Left ventricle myocardium inferior (tissue), 1 donor: ENCODE measurements around the gene ANGPTL2. TPM values are rescaled to one million over a fixed set of nuclear protein-coding genes. Genes with fewer than 3 reads are reported as not detected.
A peak's percentile ranks its signal among the peaks of the same experiment; 100 is the strongest.

ENCODE experiments used
- DNase-seq: peaks from one replicate; pipeline ENCODE4 v3.0.0-alpha.2; 2020
- H3K27ac ChIP-seq: fragments of 200-600 bp; replicated peaks from 2 replicates; pipeline ENCODE4 v1.8.0; 2021
- H3K27me3 ChIP-seq: fragments of 200-600 bp; 2 replicates; pipeline ENCODE4 v1.8.0; 2021; ENCODE audit warnings: low read depth
- H3K36me3 ChIP-seq: fragments of 200-600 bp; 2 replicates; pipeline ENCODE4 v1.8.0; 2021
- H3K4me1 ChIP-seq: fragments of 200-600 bp; 2 replicates; pipeline ENCODE4 v1.8.0; 2021
- H3K4me3 ChIP-seq: fragments of 200-600 bp; 2 replicates; pipeline ENCODE4 v1.8.0; 2021; ENCODE audit warnings: mild to moderate bottlenecking, moderate library complexity
- H3K9me3 ChIP-seq: fragments of 200-600 bp; replicated peaks from 2 replicates; pipeline ENCODE4 v1.8.0; 2021
- intact Hi-C: fragments of 100-400 bp; cut with micrococcal nuclease; formaldehyde crosslinking; loops from one replicate; pipeline ENCODE4 v1.11.0; 2022
- total RNA-seq: library from RNA; stranded (reverse); fragmentation: NEBNext Ultra II Directional; extraction: Animal tissue kit (Norgen Biotek cat#: 25700); gene quantifications from one replicate; pipeline ENCODE4 v1.2.1, GENCODE V29; 2021
- TF ChIP-seq, protein P1 (sequence below): fragments of 200-600 bp; IDR thresholded peaks from 2 replicates; pipeline ENCODE4 v1.8.0; 2021; ENCODE audit warnings: antibody characterized with exemption, mild to moderate bottlenecking, borderline replicate concordance
- donor health status: DM: no; HTN: yes; CAD: no; lungs with severe emphysema.

ANGPTL2 gene
- total RNA-seq, 1 donor from 2014 or later = 35.7 TPM

DNA sequence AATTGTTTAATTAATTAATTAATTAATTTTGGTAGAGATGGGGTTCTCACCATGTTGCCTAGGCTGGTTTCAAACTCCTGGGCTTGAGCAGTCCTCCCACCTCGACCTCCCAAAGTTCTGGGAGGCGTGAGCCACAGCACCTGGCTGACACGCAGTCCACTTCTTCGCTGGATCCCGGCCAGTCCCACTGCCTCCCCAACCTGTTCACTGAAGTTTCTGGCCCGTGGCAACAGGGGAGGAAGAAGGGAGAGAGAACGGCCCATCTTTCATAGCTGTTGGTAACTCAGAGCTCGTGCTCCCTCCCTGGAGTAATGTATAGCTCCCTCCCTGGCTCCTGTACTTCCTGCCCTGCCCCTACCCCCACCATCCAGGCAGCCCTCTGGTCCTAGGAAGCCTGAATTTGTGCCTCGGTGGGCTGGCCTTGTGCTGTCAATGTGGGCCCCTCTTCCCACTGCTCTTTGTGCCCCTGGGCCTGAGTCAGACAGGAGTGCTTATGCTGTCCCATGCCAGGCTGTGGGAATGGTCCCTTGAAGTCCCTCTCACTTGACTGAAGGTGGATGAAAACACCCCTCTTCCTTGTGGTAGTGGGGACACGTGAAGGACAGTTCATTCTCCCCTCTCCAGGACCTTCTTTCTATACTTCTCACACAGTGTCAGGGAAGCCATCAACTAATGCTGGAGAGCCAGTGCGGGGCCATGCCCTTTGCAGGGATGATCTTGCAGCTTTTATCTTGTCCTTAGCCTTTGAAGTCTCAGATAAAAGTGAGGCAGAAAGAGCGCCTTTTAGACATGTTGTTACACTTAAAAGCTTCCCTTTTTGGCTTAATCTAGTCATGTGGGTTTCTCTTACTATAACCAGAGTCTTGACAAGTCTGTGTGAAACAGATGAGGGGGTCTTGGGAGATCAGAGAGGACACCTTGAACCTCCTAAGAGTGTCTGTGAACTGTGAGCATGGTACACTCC is 38.1 kb downstream of the ANGPTL2 start:
- Histone ChIP-seq H3K4me1 (peaks cover 37% of the 10 kb centered on the region), H3K27me3 (no peaks in the 10 kb centered on the region), H3K9me3 (no peaks in the 10 kb centered on the region), H3K4me3 (no peak overlapping the region), H3K27ac (no peak overlapping the region), H3K36me3 (peaks cover 26% of the 10 kb centered on the region)
- intact Hi-C loops = no loop called here
- DNase-seq = no peak
- TF ChIP-seq, protein P1, sequence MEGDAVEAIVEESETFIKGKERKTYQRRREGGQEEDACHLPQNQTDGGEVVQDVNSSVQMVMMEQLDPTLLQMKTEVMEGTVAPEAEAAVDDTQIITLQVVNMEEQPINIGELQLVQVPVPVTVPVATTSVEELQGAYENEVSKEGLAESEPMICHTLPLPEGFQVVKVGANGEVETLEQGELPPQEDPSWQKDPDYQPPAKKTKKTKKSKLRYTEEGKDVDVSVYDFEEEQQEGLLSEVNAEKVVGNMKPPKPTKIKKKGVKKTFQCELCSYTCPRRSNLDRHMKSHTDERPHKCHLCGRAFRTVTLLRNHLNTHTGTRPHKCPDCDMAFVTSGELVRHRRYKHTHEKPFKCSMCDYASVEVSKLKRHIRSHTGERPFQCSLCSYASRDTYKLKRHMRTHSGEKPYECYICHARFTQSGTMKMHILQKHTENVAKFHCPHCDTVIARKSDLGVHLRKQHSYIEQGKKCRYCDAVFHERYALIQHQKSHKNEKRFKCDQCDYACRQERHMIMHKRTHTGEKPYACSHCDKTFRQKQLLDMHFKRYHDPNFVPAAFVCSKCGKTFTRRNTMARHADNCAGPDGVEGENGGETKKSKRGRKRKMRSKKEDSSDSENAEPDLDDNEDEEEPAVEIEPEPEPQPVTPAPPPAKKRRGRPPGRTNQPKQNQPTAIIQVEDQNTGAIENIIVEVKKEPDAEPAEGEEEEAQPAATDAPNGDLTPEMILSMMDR = no peak

DNA sequence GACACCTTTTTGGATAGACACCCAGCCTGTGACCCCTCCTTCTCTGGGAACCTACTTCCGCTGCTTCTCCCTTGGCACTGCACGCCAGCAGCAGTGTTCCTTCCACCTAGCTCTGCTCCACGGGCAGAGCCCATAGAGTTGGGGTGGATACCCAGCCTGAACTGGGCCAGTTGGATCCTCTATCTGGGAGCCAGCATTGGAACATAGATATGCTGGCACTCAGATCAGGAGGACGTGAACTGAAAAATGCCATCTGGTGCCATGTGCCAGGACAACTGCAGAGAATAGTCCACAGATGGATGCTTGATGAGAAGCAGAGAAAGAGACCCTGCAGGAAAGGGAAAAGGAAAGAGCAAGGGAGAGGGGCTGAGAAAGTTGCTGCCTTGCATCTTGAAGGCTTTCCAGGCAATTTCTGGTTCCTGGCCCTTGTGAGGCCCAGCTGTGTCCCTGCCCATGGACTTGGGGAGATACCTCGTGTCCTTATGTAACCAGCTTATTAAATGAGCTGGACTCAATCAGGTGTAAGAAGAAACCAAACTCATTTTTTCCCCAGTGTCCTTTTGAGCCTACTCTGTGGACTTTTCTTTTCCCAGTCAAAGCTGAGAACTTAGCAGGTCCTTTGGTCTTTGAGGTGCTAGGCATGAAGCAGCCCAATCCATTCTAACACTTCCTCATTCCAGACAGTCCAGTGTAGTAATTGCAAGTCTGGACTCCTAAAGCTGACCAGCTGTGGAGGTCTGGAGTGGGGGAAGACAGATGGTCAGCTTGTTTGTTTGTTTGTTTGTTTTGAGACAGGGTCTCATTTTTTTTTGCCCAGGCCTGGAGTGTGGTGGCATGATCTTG is 39.1 kb downstream of the ANGPTL2 start:
- peak overlapping the region; percentile 6 for H3K27ac ChIP-seq
- TF ChIP-seq, protein P1 = no peak
- no peaks in the 10 kb centered on the region for H3K27me3 ChIP-seq
- no peak for DNase-seq
- no peak overlapping the region for H3K4me3 ChIP-seq
- H3K36me3 ChIP-seq = peaks cover 16% of the 10 kb centered on the region
- H3K4me1 ChIP-seq = peaks cover 44% of the 10 kb centered on the region
- intact Hi-C loops = no loop called here
- H3K9me3 ChIP-seq = no peaks in the 10 kb centered on the region

- Histone ChIP-seq H3K27me3 (no peaks in the 10 kb centered on the region), H3K36me3 (no peaks in the 10 kb centered on the region), H3K4me3 (no peak overlapping the region), H3K9me3 (no peaks in the 10 kb centered on the region), H3K27ac (no peak overlapping the region), H3K4me1 (peaks cover 61% of the 10 kb centered on the region)
- TF ChIP-seq, protein P1 = no peak
- intact Hi-C loops = no loop called here
- no peak for DNase-seq
Observed at GRCh38 chr9:127081250-127082185, 40.9 kb downstream of the ANGPTL2 start.

GRCh38 chr9:127079446-127080140 is 42.8 kb downstream of the ANGPTL2 start:
- intact Hi-C loops = no loop called here
- Histone ChIP-seq H3K27me3 (no peaks in the 10 kb centered on the region), H3K4me3 (no peak overlapping the region), H3K36me3 (no peaks in the 10 kb centered on the region), H3K9me3 (no peaks in the 10 kb centered on the region), H3K4me1 (peaks cover 74% of the 10 kb centered on the region), H3K27ac (peak overlapping the region; percentile 74)
- DNase-seq = no peak
- TF ChIP-seq, protein P1 = no peak
